Measurements from ENCODE around the gene FILIP1.

FILIP1 gene

DNA sequence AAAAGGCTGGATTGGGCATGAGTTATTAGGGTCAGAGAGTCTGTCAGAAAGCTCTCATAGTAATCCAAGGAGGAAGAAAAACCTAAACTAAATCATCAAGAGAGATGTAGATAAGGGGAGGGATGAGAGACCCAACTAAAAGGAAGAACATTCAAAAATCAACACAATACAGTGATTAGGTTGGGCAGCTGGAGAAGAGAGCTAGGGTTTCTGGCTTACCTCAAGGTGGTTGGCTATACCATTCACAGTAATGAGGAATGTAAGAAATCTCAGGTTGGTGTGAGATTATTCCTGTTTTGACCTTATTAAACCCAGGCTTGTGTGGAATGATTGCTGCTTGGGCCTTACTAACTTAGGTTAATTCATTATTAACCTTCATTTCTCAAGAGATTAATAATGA, 243.8 kb downstream of the FILIP1 start:
- FAIRE-seq: no peak

DNA sequence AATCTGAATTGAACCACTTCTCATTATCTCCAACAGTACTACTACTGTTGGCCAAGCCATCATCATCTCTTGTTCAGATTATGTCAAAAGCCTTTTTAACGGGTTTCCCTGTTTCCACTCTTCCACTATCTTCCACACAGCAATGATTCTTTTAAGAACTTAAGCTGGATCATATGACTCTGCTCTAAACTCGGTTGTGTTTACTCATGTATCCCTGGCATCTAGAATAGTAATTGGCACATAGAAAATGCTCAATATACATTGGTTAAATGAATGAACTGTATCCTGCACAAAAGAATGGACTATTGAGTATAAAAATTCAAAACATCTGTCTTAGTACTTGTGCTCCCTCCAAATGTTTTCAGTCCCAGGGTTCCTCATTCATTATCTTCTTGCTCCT, 247.2 kb downstream of the FILIP1 start:
- no peak for FAIRE-seq

DNA sequence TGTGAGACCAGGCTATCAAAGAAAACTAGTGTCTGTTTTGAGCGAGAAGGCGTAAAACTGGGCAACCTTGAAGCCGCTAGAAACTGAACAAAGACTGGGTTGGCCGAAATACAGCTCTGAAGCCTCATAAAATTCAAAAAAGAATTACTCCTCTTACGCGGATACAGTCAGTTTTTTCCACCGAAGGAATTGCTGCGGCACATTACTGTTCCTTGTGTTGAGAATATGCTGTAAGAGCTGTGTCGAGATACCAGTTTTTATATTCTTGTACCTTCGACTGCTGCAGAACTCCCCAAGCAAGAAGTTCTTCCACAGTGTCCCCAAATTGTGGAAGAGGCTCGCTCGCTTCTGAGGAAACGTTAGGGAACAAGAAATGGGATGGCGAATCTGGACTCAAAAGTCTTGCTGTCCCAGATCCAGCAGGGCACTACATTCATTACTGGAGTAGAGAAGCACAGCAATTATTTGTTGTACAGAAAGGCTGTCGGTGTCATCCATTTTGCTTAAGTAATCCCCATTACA, 249.5 kb downstream of the FILIP1 start:
- FAIRE-seq: no peak

DNA sequence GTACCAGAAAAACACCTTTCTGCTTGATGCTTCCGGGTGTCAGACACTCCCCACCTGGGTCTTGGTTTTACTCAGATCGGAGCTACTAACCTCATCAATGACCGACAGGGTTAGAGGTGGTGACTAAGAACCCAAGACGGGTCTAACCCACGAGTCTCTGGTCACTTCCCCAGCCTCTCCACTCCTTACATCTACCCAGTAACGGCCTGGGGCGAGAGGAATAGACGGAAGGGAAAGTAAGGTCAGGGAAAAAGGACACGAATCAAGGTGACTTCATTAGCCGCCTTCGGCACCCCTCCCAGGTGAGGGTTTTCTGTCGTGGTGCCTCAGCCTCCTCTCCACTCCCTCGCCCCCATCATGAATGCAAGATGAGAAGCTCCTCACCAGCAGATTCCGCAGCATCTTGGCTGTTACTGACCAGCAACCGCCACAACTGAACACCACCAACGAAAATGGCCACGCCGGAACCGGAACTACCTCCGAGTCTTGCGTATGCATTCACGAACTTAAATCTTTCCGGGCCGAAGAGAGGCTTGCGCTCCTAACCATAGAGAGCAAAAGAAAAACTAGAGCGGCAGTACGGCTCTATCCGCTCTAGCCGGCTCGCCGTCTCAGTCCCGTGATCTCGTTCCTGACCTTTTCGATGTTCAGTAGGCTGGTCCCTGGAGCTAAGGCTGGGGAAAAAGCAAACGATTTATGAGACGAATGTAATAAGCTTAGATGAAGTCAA, 250.1 kb downstream of the FILIP1 start, which contains the start of gene COX7A2:
TSS of gene COX7A2 (minus strand) at position 469 of the 730 bp plus-strand sequence. CDS start at position 402, 67 bp downstream.
- FAIRE-seq: peak; percentile 98
